ENCODE results near the gene TTC12. TPM values are rescaled to one million over a fixed set of nuclear protein-coding genes. Genes with fewer than 3 reads are reported as not detected.
A peak's percentile ranks its signal among the peaks of the same experiment; 100 is the strongest.

The TTC12 gene
- total and polyA plus RNA-seq, 2 of the 8 experiments (the other 6 are each of a cell fraction or from before 2014, with no cell fraction given): 4.7 to 9.0 TPM

GRCh38 chr11:113286509-113287497 lies 27.6 kb upstream of the TTC12 start:
- no peak overlapping the region for H3K23ac ChIP-seq (ENCODE audit: insufficient read length)
- H4K5ac ChIP-seq (ENCODE audit: insufficient read length, low read depth, low read length): no peak overlapping the region
- H3K27me3 ChIP-seq (replicated peaks in 1 of 4; ENCODE audit: control insufficient read depth in 3 of 4, extremely low read depth in 1 of 4, insufficient read depth in 3 of 4, low read length in 3 of 4): no peaks in the 10 kb centered on the region; a peak in 1 of 7 replicates
- no peak overlapping the region for H2AK5ac ChIP-seq (ENCODE audit: low read depth, low read length)
- peaks cover 0 to 3% (median 0%) of the 10 kb centered on the region in 4 experiments; a peak in 1 of 7 replicates for H3K4me1 ChIP-seq (replicated peaks in 1 of 4; ENCODE audit: control insufficient read depth in 3 of 4, insufficient read depth in 4 of 4, low read length in 3 of 4)
- no peaks in the 10 kb centered on the region for H3K36me3 ChIP-seq (ENCODE audit: control insufficient read depth in 2 of 4, insufficient read depth in 4 of 4, low read length in 3 of 4)
- no peak overlapping the region for H2BK12ac ChIP-seq (ENCODE audit: low read depth, low read length)
- DNase-seq (ENCODE audit: low read depth in 1 of 2, low spot score in 2 of 2) (peak in 1 of 2 experiments; percentile 16), FAIRE-seq (no peak)
- H4K91ac ChIP-seq (replicated peaks; ENCODE audit: insufficient read length, low read length): no peak overlapping the region
- H3K79me2 ChIP-seq (ENCODE audit: control insufficient read depth in 1 of 2, insufficient read depth in 2 of 2, low read length in 2 of 2): no peaks in the 10 kb centered on the region
- H2BK5ac ChIP-seq (ENCODE audit: low read depth, low read length): no peak overlapping the region
- 93% methylated on average over 11 of the region's 11 CpGs; no CpG with 5 or more reads in 1 of the 2 experiments for WGBS, 2 experiments (ENCODE audit: extremely low coverage in 1 of 2, insufficient coverage in 1 of 2, insufficient read length in 1 of 2, insufficient replicate concordance in 2 of 2, low coverage in 1 of 2, low lambda C conversion rate in 2 of 2, missing lambda C conversion rate in 1 of 2)
- H2BK15ac ChIP-seq (ENCODE audit: low read length): no peak overlapping the region
- H3K9ac ChIP-seq (replicated peaks in 1 of 4; ENCODE audit: extremely low read depth in 1 of 4, low read depth in 3 of 4, low read length in 3 of 4): no peak overlapping the region
- POLR2A ChIA-PET (ENCODE audit: partially characterized antibody): no interaction called here
- H3K18ac ChIP-seq (ENCODE audit: extremely low read depth, low read length): no peak overlapping the region
- H3K4me2 ChIP-seq (ENCODE audit: insufficient read depth in 1 of 2, low read depth in 2 of 2, low read length in 2 of 2): no peak overlapping the region
- no peak overlapping the region; the same call in 1 of the 2 replicates for H4K8ac ChIP-seq (ENCODE audit: extremely low read depth, insufficient read depth, low read length)
- no peak overlapping the region for H2BK20ac ChIP-seq (ENCODE audit: low read length)
- no peak overlapping the region for H3K4ac ChIP-seq (replicated peaks; ENCODE audit: insufficient read length, low read depth, low read length)
- H3K79me1 ChIP-seq (ENCODE audit: low read depth, low read length): no peaks in the 10 kb centered on the region
- no peak overlapping the region for H3K56ac ChIP-seq (replicated peaks; ENCODE audit: insufficient read length, low read depth, low read length)
- H2BK120ac ChIP-seq (replicated peaks; ENCODE audit: low read depth, low read length): no peak overlapping the region
- H3K14ac ChIP-seq (ENCODE audit: insufficient read length): no peak overlapping the region
- no peak overlapping the region for H3K4me3 ChIP-seq (ENCODE audit: extremely low read depth in 1 of 4, insufficient read depth in 2 of 4, low read depth in 3 of 4, low read length in 4 of 4)
- H2AFZ ChIP-seq (ENCODE audit: low read length): no peak overlapping the region
- no peaks in the 10 kb centered on the region for H3K9me3 ChIP-seq (ENCODE audit: insufficient read depth in 2 of 2, low read depth in 1 of 2, low read length in 1 of 2)
- H3K27ac ChIP-seq (ENCODE audit: low read depth, low read length): no peak overlapping the region
- CTCF ChIA-PET (ENCODE audit: partially characterized antibody): interaction anchor here (0.7 to 4.0 kb wide), 6 partner anchors 11 to 702 kb away, joined by 3 to 31 read pairs (median 3); no protein-coding TSS in a partner anchor
- H4K20me1 ChIP-seq (replicated peaks in 1 of 2; ENCODE audit: control insufficient read depth in 1 of 2, insufficient read depth in 2 of 2, low read length in 2 of 2): no peaks in the 10 kb centered on the region
- no peaks in the 10 kb centered on the region for H3K23me2 ChIP-seq (ENCODE audit: low read depth, low read length)
- no peak for TF ChIP-seq CTBP2 (IDR thresholded peaks at IDR 0.05; ENCODE audit: borderline replicate concordance, insufficient read depth, insufficient read length, low read length)
- TF ChIP-seq SIX5 (IDR thresholded peaks at IDR 0.05; ENCODE audit: low read depth, low read length): no peak
- TF ChIP-seq EZH2 (IDR thresholded peaks at IDR 0.05; ENCODE audit: low read depth, low read length, severe bottlenecking): no peak
- TF ChIP-seq EP300 (IDR thresholded peaks at IDR 0.05; ENCODE audit: borderline replicate concordance in 1 of 2, low read depth in 2 of 2, low read length in 2 of 2): no peak
- no peak for TF ChIP-seq POU5F1 (IDR thresholded peaks at IDR 0.05; ENCODE audit: low read depth, low read length)
- TF ChIP-seq HDAC2 (IDR thresholded peaks at IDR 0.05; ENCODE audit: borderline replicate concordance in 1 of 2, low read depth in 2 of 2, low read length in 2 of 2): no peak
- TF ChIP-seq EGR1 (IDR thresholded peaks at IDR 0.05; ENCODE audit: borderline replicate concordance, low read depth, low read length): no peak
- TF ChIP-seq BACH1 (IDR thresholded peaks at IDR 0.05; ENCODE audit: low read length): no peak
- TF ChIP-seq MAX (IDR thresholded peaks at IDR 0.05): no peak
- no peak for TF ChIP-seq BRCA1 (IDR thresholded peaks at IDR 0.05; ENCODE audit: low read depth, low read length)
- TF ChIP-seq KDM4A (IDR thresholded peaks at IDR 0.05; ENCODE audit: low read depth, low read length, severe bottlenecking): no peak
